HG02938 (cell line): ENCODE data around the gene MFSD1.

Experiments used
- ATAC-seq: cut with Tn5 transposase; IDR thresholded peaks from one replicate; pipeline ENCODE4 v1.9.1; 2021; ENCODE audit warnings: mild to moderate bottlenecking, moderate library complexity; ENCODE audit not compliant: unreplicated experiment

The MFSD1 gene

DNA sequence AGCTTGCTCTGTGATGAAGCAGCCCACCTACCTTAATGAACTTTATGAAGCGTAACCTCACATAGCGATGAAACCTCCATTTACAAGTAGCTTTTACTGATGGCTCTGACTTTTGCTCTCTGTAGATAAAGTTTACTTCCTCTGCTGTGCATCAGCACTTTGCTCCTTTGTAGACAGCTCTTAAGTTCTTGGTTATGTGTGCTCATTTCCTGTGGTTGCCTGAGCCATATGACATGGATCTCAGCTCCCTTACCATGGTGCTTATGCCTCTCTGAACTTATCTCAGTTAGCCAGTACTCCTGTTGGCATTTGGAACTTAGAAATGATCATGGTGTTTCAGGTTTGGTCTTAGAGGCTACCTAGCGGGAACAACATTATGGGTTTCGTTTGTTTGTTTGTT lies 7.8 kb downstream of the MFSD1 start:
- ATAC-seq = no peak

DNA sequence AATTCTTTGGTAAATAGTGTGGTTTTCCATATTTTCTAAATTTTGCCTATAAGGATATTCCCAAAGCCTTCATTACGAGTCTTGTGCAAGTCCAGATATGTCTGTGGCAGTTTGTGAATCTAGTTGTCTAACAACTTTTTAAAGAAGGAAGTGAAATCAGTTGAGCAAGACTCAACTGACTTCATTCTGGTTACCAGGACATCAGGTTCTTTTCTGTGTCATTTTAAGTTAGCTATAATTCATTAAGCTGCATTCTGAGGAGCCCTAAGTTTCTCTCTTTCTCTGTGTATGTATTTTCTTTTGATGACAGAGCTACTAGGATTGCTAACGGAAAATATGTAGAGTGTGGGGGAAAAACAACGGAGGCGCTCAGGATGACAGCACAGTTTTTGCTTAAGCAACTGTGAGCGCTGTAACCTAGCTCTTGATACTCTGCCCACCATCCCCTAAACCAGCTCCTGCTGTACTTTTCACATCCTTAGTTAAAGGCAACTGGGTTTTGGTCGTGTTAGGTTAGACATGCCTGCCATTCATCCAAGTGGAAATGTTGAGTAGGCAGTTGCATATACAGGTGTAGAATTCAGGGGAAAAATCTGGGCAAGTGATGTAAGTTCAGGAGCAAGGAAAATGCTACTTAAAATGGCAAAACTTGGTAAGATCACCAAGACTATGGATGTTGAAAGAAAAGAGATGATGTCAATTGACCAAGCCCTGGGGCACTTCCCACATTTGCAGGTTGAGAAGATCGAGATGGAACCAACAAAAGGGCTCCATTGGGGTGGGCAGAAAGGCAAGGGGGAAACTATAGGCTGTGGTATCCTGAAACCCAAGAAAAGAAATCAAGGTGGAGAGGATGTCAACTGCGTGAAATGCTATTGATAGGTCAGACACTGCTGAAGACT lies 9.2 kb downstream of the MFSD1 start:
- ATAC-seq = no peak

- ATAC-seq = no peak
These were observed 17.4 kb downstream of the MFSD1 start for GRCh38 chr3:158819282-158819681.

DNA sequence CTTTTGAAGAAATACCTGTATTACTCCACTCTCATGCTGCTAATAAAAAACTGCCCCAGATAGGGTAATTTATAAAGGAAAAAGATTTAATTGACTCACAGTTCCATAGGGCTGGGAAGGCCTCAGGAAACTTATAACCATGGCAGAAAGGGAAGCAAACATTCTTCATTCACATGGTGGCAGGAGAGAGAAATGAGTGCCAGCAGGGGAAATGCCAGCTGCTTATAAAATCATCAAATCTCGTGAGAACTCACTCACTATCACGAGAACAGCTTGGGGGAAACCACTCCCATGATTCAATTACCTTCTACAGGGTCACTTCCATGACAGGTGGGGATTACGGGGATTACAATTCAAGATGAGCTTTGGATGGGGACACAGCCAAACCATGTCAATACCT lies 18.7 kb downstream of the MFSD1 start:
- no peak for ATAC-seq

- no peak for ATAC-seq
These were observed 20.0 kb downstream of the MFSD1 start for GRCh38 chr3:158821847-158822246.

GRCh38 chr3:158823426-158823825 lies 21.6 kb downstream of the MFSD1 start:
- no peak for ATAC-seq

GRCh38 chr3:158827773-158828172 lies 25.9 kb downstream of the MFSD1 start:
- ATAC-seq = no peak

- ATAC-seq = no peak
These were observed 28.5 kb downstream of the MFSD1 start for GRCh38 chr3:158830391-158830790.

GRCh38 chr3:158831861-158832260 lies 30.0 kb downstream of the MFSD1 start:
- no peak for ATAC-seq

GRCh38 chr3:158835631-158836030 lies 33.8 kb downstream of the MFSD1 start:
- ATAC-seq = no peak

DNA sequence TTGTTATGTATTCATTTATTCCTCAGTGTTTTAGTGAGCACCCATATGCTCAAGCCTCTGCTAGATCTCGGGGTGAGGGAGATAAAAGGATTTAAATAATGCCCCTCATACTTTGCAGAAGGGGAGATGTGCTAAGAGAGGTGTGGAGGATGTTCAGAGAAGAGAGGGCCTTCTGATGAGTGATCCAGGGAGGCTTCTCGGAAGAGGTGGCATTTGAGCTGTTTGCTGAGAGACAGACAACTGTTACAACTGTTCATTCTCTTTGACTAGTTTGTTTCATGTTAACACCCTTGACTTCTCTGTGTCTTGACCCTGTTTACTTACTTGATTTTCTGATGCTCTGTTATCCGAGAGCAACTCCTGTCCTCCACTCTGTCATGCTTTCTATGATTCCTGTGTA lies 34.5 kb downstream of the MFSD1 start:
- no peak for ATAC-seq

GRCh38 chr3:158837240-158837639 lies 35.4 kb downstream of the MFSD1 start:
- no peak for ATAC-seq

DNA sequence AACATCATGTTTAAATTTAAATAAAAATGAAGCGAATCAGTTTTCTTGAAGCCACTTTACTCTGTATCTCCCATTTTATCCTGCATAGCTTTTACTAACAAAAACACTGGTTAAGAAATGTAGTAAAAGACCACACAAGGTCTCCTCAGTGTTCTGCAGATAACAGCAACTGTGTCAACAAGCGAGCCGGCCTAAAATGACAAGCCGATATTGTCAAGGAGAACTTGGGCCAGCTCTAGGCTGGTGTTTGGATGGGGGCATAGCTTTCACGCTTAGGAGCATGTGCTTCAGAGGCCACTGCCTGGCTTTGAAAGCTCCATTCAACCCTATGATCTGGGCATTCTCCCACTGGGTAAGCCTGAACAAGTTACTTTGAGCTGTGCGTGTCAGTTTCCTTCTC lies 38.1 kb downstream of the MFSD1 start:
- no peak for ATAC-seq

DNA sequence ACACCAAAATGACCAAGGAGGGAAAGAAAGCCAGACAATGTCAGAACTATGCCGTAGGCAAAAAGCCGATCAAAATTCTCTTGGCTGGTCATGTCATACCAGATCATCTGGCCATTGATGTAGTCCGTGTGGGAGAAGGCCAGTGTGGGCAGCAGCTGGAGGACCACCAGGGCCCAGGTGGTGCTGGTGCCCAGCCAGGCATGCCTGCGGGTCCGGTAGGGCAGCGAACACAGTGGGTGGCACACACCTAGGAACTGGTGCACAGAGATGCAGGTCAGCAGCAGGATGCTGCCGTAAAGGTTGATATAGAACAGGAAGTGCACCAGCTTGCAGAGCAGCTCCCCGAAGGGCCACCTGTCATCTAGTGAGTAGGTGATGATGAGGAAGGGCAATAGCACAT lies 39.5 kb downstream of the MFSD1 start:
- ATAC-seq = no peak

DNA sequence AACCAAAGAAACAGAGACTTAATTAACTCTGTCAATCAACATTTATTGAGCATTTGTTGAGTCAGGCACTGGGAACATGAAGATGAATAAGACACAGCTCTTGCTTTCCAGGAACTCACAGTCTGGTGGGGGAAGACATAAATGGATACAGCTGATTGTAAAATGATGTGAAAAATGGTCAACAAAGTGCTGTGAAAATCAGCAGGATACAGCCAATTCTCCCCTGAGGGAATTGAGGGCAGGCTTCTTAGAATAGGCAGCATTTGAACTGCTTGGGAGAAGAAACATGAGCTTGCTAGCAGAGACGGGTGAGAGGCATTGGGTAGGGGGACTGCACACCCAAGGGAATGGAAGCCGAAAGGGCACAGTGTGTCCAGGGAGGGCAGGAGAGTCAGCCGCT lies 41.1 kb downstream of the MFSD1 start:
- ATAC-seq = no peak

- peak; percentile 34 for ATAC-seq
These were observed 44.0 kb downstream of the MFSD1 start for GRCh38 chr3:158845765-158846350.

GRCh38 chr3:158846803-158847451 lies 45.1 kb downstream of the MFSD1 start:
- peak; percentile 89 for ATAC-seq

- ATAC-seq = peak; percentile 34
These were observed 45.6 kb downstream of the MFSD1 start for GRCh38 chr3:158847452-158847821.

- ATAC-seq = no peak
These were observed 46.0 kb downstream of the MFSD1 start for GRCh38 chr3:158847885-158848284.

- no peak for ATAC-seq
These were observed 47.9 kb downstream of the MFSD1 start for GRCh38 chr3:158849757-158850156.

- ATAC-seq = no peak
These were observed 57.5 kb downstream of the MFSD1 start for GRCh38 chr3:158859362-158859761.

DNA sequence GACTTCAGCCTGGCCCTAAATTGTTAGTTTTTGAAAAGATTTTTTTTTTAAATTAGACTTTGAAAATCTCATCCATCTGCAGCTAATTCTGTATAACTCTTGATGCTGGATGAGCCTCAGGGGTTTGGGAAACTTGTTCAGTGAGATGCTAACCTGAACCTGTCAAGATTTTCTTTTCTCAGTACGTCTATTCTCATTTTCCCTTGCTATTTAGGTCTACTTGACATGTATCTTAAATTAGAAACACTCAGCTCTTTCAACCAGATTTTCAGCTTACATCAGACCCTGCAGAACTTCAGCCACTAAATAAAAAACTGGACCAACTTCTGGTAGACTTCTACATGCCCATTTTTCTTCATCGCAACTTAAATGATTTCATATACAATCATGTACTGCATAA lies 61.4 kb downstream of the MFSD1 start:
- no peak for ATAC-seq
